Measurements from ENCODE around the gene OR6B1.
"Not testable (repeated sequence)": the region's sequence is repeated elsewhere in the genome, so short reads cannot be mapped to it uniquely, and the experiment has no call there.

OR6B1 gene

DNA sequence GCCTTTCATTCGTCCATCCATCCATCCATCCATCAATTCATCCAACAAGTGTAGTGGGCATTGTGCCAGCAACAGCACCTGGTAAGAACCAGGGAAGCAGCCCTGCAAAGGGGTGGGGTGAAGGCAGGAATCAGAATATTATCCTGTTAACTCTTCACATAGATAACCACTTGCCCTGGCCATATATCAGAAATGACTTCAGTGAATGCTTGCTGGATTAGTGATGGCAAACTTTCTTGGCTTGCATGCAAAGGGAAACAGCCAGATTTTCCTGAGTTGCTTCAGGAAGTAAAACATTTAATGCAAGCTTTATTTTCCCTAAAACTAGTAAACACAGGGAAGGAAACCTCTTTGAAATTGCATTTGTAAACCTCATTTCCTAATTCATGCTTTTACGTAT is 49.4 kb downstream of the OR6B1 start:
- no peak for DNase-seq

- DNase-seq = no peak
Observed at GRCh38 chr7:144050093-144050492, 50.0 kb downstream of the OR6B1 start.

DNA sequence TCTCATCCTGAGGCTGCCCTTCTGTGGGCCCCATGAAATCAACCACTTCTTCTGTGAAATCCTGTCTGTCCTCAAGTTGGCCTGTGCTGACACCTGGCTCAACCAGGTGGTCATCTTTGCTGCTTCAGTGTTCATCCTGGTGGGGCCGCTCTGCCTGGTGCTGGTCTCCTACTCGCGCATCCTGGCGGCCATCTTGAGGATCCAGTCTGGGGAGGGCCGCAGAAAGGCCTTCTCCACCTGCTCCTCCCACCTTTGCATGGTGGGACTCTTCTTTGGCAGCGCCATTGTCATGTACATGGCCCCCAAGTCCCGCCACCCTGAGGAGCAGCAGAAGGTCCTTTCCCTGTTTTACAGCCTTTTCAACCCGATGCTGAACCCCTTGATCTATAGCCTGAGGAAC is 50.8 kb downstream of the OR6B1 start:
- not testable (repeated sequence) for DNase-seq

DNA sequence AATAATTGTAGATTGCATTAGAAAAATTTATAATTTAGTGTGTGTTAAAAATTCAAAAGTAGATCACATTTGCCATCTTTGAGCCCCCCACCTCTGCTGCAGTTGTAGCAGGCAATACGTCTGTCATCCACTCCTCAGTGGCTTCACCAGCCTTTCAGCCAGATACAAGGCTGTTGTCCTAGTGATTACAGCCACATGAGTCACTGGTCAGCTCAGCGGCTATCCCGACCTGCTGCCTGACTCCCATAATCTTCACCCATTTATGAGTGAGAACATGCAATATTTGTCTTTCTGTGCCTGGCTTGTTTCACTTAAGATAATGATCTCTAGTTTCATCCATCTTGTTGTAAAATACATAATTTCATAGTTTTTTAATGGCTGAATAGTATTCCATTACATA is 57.8 kb downstream of the OR6B1 start:
- DNase-seq = no peak

Measured in NCI-H146 (cell line).